Stimulated activated CD4-positive, alpha-beta T cell treated with anti-CD3 and anti-CD28 coated beads, TNF-alpha, amount 100 ng/mL, for 1 hour (primary cell): ENCODE results near the gene CARD14.

Experiments used
- DNase-seq, 3 donors: peaks; one replicate each; pipeline ENCODE4 v3.0.0-alpha.2; 2020; ENCODE audit warnings: low read depth in 3 of 3, low spot score in 1 of 3

CARD14 gene

GRCh38 chr17:80169784-80170500 is at the start of gene CARD14:
Gene CARD14, plus strand, starts transcription at chr17:80170030. Its CDS starts 11,409 bp downstream, at chr17:80181439.
- DNase-seq = no peak

- no peak for DNase-seq
Observed at GRCh38 chr17:80122026-80122575, 47.7 kb upstream of the CARD14 start.

DNA sequence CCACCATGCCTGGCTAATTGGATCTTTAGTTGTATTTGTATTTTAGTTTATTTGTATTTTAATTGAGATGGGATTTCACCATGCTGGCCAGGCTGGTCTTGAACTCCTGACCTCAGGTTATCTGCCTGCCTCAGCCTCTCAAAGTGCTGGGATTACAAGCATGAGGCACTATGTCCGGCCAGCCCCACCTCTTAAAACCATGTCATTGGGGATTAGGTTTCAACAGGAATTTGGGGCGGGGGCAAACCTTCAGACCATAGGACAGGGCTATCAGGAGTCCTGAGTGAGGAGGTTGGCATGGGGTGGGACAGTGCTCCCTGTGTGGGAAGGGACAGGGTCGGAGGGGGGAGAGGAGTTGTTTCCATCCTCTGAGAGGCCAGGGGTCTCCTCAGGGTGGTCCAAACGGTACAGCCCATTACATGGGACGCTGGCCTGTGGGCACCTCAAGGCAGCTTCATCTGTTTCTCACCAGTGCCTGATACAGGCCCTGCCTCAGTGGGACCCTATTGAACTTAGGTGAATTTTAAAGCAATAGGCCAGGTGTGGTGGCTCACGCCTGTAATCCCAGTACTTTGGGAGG is 46.8 kb upstream of the CARD14 start:
- DNase-seq = no peak

DNA sequence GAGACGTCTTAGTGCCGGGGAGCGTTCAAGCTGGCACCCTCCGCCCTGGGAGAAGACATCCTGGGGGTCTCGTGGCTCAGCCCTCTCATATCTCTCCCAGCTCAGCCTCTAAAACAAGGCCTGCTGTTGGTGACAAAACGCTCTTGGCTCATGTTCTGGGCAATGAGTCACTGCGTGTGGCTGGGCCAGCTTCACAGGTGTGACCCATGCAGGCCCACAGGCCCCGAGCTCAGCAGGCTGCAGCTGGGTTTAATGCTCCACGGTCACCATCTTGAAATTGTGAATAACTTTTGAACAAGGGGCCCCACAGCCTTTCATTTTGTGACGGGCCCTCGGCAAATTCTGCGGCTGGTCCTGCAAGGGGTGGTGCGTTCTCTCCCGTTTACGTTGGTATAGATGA is 46.0 kb upstream of the CARD14 start:
- DNase-seq = no peak

DNA sequence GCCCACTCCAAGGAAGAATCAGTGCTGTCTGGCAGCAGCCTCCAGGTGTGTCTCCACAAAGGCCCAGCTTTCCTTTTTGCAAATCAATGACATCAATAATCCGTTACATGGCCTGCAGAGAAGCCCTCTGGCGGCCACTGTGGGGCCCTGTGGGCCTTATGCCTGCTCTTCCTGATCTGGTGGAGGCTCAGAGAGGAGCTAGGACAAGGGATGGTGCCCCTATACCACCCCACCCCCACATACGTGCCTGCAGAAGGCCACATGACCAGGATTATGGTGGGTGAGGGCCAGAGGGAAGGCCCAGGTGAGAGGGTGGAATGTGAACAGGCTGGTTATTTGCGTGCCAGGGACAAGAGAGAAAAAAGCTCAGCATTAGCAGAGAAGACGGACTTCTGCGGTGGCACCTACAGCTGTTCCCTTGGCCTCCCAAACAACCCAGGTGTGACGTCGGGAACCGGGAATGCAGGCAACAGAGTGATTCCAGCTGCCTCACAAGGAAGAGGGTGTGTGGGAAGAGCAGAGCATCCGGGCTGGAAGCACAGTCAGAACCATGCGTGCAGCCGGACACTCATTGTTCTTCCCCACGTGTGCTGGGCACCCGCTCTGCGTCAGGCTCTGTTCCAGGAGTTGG is 45.4 kb upstream of the CARD14 start:
- no peak for DNase-seq

GRCh38 chr17:80125656-80126448 is 44.0 kb upstream of the CARD14 start:
- DNase-seq = no peak

DNA sequence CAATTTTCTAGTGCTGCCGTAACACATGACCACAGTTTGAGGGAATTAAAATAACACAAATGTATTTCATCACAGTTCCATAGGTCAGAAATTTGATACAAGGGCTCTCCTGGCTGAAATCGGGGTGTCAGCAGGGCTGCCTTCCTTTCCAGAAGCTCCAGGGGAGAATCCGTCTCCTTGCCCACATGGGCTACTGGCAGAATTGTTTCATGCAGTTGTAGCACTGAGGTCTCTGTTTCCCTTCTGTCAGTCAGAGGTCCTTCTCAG is 43.4 kb upstream of the CARD14 start:
- no peak for DNase-seq

GRCh38 chr17:80129006-80129565 is 40.7 kb upstream of the CARD14 start:
- no peak for DNase-seq

GRCh38 chr17:80130992-80131391 is 38.8 kb upstream of the CARD14 start:
- DNase-seq = no peak

- DNase-seq = no peak
Observed at GRCh38 chr17:80132906-80133625, 36.8 kb upstream of the CARD14 start.

- no peak for DNase-seq
Observed at GRCh38 chr17:80133626-80133970, 36.2 kb upstream of the CARD14 start.

- no peak for DNase-seq
Observed at GRCh38 chr17:80137131-80137530, 32.7 kb upstream of the CARD14 start.

- DNase-seq = no peak
Observed at GRCh38 chr17:80138856-80139426, 30.9 kb upstream of the CARD14 start.

DNA sequence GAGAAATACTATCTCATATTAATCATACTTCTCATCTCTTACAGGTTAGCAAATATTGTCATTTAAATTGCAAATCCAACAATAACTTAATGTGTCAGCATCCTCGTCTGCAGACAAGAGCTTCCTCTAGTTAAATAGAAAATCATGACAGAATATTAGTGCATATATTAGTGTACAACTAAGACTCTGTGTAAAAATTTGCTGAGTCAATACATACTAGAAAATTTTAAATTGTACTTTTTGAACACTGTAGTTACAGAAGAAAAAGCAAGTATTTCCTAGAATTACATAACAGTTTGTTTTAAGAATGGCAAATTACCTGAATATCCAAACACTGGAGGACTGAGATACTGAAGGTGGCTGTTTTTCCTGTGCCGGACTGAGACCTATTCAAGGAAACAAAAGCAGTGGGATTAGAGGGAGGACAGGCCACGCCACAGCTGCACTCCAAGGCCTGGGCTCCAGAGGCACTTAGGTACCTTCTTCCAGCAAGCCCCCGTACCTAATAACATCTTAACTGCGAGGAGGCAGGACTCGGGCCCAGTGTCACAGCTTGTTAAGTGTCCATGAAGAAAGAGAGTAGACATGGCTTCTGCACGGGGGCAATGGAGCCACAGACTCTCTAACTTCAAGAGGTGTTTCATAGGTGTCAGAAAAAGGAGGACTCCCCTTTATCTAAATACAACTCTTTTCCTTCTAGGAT is 28.2 kb upstream of the CARD14 start:
- DNase-seq = no peak

GRCh38 chr17:80142929-80143328 is 26.9 kb upstream of the CARD14 start:
- DNase-seq = no peak

DNA sequence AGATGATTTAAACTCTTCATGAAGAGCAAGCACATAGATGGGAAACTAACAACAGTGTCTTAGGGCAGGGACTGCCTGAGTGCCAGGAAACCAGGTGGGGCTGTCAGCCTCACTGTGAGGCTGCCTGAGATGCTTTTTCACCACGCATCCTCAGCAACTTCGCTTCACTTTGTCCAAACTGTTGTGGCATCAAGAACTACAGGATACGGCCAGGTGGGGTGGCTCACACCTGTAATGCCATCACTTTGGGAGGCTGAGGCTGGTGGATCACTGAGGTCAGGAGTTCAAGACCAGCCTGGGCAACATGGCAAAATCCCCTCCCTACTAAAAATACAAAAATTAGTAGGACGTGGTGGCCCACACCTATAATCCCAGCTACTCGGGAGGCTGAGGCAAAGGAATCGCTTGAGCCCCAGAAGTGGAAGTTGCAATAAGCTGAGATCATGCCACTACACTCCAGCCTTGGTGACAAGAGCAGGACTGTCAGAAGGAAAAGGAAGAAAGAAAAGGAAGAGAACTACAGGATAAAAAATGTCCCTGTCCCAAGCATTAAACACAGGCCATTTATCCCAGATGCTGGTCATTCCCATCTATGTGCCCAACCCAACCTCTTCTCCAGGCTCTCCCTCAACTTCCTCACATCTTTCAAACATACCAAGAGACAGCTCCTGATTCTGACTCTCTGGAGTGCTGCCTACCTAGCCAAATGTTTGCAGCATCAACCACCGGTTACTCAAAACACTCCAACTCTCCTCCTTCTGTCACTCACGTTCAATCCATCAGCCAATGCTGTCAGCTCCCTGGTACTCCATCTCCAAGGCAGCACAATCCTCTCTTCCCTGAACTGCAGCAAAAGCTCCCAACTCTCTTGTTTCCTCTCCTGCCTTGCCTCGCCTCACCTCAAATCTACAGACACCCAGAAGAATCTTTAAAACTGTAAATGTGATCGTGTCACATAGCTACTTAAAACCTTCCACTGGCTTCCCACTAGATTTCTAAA is 24.5 kb upstream of the CARD14 start:
- no peak for DNase-seq

DNA sequence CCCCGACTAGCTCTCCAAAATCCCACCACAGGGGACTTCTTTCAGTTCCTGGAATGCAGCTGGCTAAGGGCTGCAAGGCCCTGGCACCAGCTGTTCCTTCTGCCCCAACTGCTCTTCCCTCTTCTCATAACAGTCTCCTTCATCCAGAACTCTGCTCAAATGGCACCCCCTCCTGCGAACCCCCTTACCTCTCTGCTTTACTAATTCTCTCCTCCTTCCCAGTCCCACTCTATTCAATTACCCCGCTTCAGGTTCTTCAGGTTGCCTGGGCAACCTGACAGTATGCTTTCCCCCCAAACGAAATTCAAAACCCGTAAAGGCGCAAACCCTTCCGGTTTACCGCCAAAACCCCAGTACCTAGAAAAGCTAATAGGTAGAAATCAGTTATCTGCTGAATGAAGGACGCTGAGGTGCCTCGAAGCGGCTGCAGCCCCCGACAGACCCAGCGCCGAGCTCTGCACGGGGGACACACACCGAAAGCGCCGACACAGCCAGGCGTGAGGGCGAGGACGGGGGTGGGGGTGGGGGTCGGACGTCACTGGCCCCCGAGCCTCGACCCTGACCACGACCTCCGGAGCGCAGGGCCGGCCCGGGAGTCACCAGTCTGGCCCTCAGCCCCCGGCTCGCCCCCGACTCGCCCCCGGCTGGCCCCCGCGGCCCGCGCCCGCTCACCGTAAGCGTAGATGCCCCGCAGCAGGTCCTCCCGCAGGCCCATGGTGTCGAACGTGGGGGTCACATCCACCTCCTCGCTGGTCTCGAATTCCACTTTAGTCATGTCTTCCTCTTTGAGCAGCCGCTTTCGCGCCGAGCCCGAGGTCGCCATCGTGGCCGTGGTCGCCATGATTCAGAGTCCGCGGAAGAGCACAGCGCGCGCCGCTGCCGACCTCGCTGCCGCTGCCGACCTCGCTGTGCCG is 23.5 kb upstream of the CARD14 start:
- no peak for DNase-seq
